SU-DHL-6 (cell line): ENCODE results near the gene UQCRC1.

Source experiments
- H2AFZ ChIP-seq: fragments of 200-600 bp; sonication (generic); 2 replicates; pipeline ENCODE4 v1.6.1; 2014; ENCODE audit warnings: low read depth, mild to moderate bottlenecking, moderate library complexity, mixed read lengths, antibody characterized with exemption, low read length; ENCODE audit not compliant: severe bottlenecking
- H3F3A ChIP-seq: fragments of 200-600 bp; shearing (Covaris generic); 2 replicates; pipeline ENCODE4 v1.6.0; 2016; ENCODE audit warnings: antibody characterized with exemption, mild to moderate bottlenecking; ENCODE audit not compliant: insufficient read depth
- H3K27ac ChIP-seq: fragments of 200-600 bp; sonication (generic); 2 replicates; pipeline ENCODE4 v1.5.1; 2016; ENCODE audit warnings: low read depth, mild to moderate bottlenecking, low read length, moderate library complexity, mixed read lengths
- H3K27me3 ChIP-seq: fragments of 200-600 bp; sonication (generic), shearing (Covaris generic); 2 replicates; pipeline ENCODE4 v1.6.0; 2014; ENCODE audit warnings: mild to moderate bottlenecking, low read length
- H3K36me3 ChIP-seq: fragments of 200-600 bp; sonication (generic); 2 replicates; pipeline ENCODE4 v1.6.1; 2014; ENCODE audit warnings: mild to moderate bottlenecking, low read length, mixed read lengths
- H3K4me2 ChIP-seq: fragments of 300-600, 200-600 bp; shearing (Covaris generic), sonication (generic); 2 replicates; pipeline ENCODE4 v1.6.0; 2014; ENCODE audit warnings: low read length, low read depth, mild to moderate bottlenecking; ENCODE audit not compliant: poor library complexity, severe bottlenecking
- H3K4me3 ChIP-seq: fragments of 200-600 bp; sonication (generic); 2 replicates; pipeline ENCODE4 v1.5.1; 2014; ENCODE audit warnings: antibody characterized with exemption, low read length, mild to moderate bottlenecking, mixed read lengths; ENCODE audit not compliant: insufficient read depth, poor library complexity, severe bottlenecking
- H3K79me2 ChIP-seq: fragments of 200-600 bp; sonication (generic); 2 replicates; pipeline ENCODE4 v1.6.1; 2014; ENCODE audit warnings: mild to moderate bottlenecking, low read length, moderate library complexity; ENCODE audit not compliant: insufficient read depth
- H3K9ac ChIP-seq: fragments of 200-600 bp; sonication (generic); 2 replicates; pipeline ENCODE4 v1.7.0; 2014; ENCODE audit warnings: mild to moderate bottlenecking, low read length
- H3K9me2 ChIP-seq: fragments of 200-600 bp; sonication (generic); replicated peaks from 2 replicates; pipeline ENCODE4 v1.6.1; 2014; ENCODE audit warnings: low read length; ENCODE audit not compliant: insufficient read depth
- H3K9me3 ChIP-seq: fragments of 200-600 bp; sonication (generic); 2 replicates; pipeline ENCODE4 v1.6.1; 2014; ENCODE audit warnings: low read length, mixed read lengths; ENCODE audit not compliant: insufficient read depth
- H4K20me1 ChIP-seq: fragments of 200-600 bp; sonication (generic); 2 replicates; pipeline ENCODE4 v1.6.1; 2014; ENCODE audit warnings: low read depth, mild to moderate bottlenecking, antibody characterized with exemption, low read length, moderate library complexity, mixed read lengths
- CTCF ChIP-seq: fragments of 200-600 bp; sonication (generic); IDR thresholded peaks from one replicate; pipeline ENCODE4 v1.5.1; 2017; ENCODE audit warnings: antibody characterized with exemption, mild to moderate bottlenecking, low read length, moderate library complexity; ENCODE audit not compliant: insufficient read depth, poor library complexity, severe bottlenecking
- EZH2phosphoT487 ChIP-seq: fragments of 200-600 bp; sonication (generic), shearing (Covaris generic); conservative IDR thresholded peaks from 2 replicates; pipeline ENCODE4 v1.6.1; 2018; ENCODE audit warnings: mild to moderate bottlenecking, antibody characterized with exemption, low read length, moderate library complexity, mixed read lengths

Gene UQCRC1

GRCh38 chr3:48569808-48570450, 39.5 kb downstream of the UQCRC1 start:
- Histone ChIP-seq H3K4me2 (no peak overlapping the region), H3K79me2 (no peaks in the 10 kb centered on the region), H3K9ac (no peak overlapping the region), H3K4me3 (no peak overlapping the region), H3K9me2 (no peaks in the 10 kb centered on the region), H3K27me3 (no peaks in the 10 kb centered on the region), H3K27ac (no peak overlapping the region), H3K36me3 (no peaks in the 10 kb centered on the region), H4K20me1 (no peaks in the 10 kb centered on the region), H3F3A (no peaks in the 10 kb centered on the region), H2AFZ (no peak overlapping the region), H3K9me3 (no peaks in the 10 kb centered on the region)
- TF ChIP-seq CTCF: no peak
- no peak for TF ChIP-seq EZH2phosphoT487

GRCh38 chr3:48569400-48569799, 40.0 kb downstream of the UQCRC1 start:
- no peaks in the 10 kb centered on the region for H3F3A ChIP-seq
- H3K79me2 ChIP-seq: no peaks in the 10 kb centered on the region
- no peaks in the 10 kb centered on the region for H3K27me3 ChIP-seq
- no peaks in the 10 kb centered on the region for H3K9me2 ChIP-seq
- no peaks in the 10 kb centered on the region for H3K36me3 ChIP-seq
- TF ChIP-seq CTCF (no peak), EZH2phosphoT487 (no peak)
- no peak overlapping the region for H3K9ac ChIP-seq
- H3K27ac ChIP-seq: no peak overlapping the region
- H3K4me2 ChIP-seq: no peak overlapping the region
- no peak overlapping the region for H3K4me3 ChIP-seq
- no peak overlapping the region for H2AFZ ChIP-seq
- H3K9me3 ChIP-seq: no peaks in the 10 kb centered on the region
- no peaks in the 10 kb centered on the region for H4K20me1 ChIP-seq

GRCh38 chr3:48568476-48568875, 41.0 kb downstream of the UQCRC1 start:
- Histone ChIP-seq H3K9me3 (no peaks in the 10 kb centered on the region), H2AFZ (no peak overlapping the region), H3K9ac (no peak overlapping the region), H3K36me3 (no peaks in the 10 kb centered on the region), H3K4me3 (no peak overlapping the region), H4K20me1 (no peaks in the 10 kb centered on the region), H3K4me2 (no peak overlapping the region), H3K27me3 (no peaks in the 10 kb centered on the region), H3K27ac (no peak overlapping the region), H3F3A (no peaks in the 10 kb centered on the region), H3K79me2 (no peaks in the 10 kb centered on the region), H3K9me2 (no peaks in the 10 kb centered on the region)
- TF ChIP-seq EZH2phosphoT487 (no peak), CTCF (no peak)
